ENCODE data around the gene CCDC47.

The CCDC47 gene

GRCh38 chr17:63766754-63767153 lies 6.6 kb downstream of the CCDC47 start:
- no peak overlapping the region for H3K4me3 ChIP-seq (ENCODE audit: low read length)
- H3K27me3 ChIP-seq (ENCODE audit: control insufficient read depth, low read length) = no peaks in the 10 kb centered on the region
- no peak overlapping the region for H3K27ac ChIP-seq (ENCODE audit: low read depth, low read length)
- peaks cover 22% of the 10 kb centered on the region for H4K20me1 ChIP-seq (ENCODE audit: control insufficient read depth, insufficient read depth, low read depth, low read length)
- no peaks in the 10 kb centered on the region for H3K9me3 ChIP-seq (ENCODE audit: control insufficient read depth, insufficient read depth, low read length)
- TF ChIP-seq EZH2phosphoT487 (IDR thresholded peaks at IDR 0.05; ENCODE audit: borderline replicate concordance, low read length) (no peak), CTCF (IDR thresholded peaks at IDR 0.05; ENCODE audit: low read depth, low read length, poor library complexity, severe bottlenecking) (no peak)
- peaks cover 32% of the 10 kb centered on the region for H3K4me1 ChIP-seq (ENCODE audit: control insufficient read depth, low read length)
- H3K9me2 ChIP-seq (replicated peaks; ENCODE audit: control insufficient read depth, low read length) = no peaks in the 10 kb centered on the region
- peaks cover 90% of the 10 kb centered on the region for H3K79me2 ChIP-seq (ENCODE audit: control insufficient read depth, low read length)
- H3F3A ChIP-seq (ENCODE audit: control insufficient read depth, insufficient read depth) = peaks cover 4% of the 10 kb centered on the region; the same call in 1 of the 2 replicates
- H3K36me3 ChIP-seq (ENCODE audit: control insufficient read depth, low read length) = peaks cover 89% of the 10 kb centered on the region
- H3K4me2 ChIP-seq (ENCODE audit: low read length) = no peak overlapping the region

GRCh38 chr17:63764716-63765115 lies 8.7 kb downstream of the CCDC47 start:
- Histone ChIP-seq H3K4me3 (ENCODE audit: low read length) (no peak overlapping the region), H3K79me2 (ENCODE audit: control insufficient read depth, low read length) (peaks cover 72% of the 10 kb centered on the region), H3K4me2 (ENCODE audit: low read length) (no peak overlapping the region), H3K27me3 (ENCODE audit: control insufficient read depth, low read length) (no peaks in the 10 kb centered on the region), H3K27ac (ENCODE audit: low read depth, low read length) (no peak overlapping the region), H3K9me3 (ENCODE audit: control insufficient read depth, insufficient read depth, low read length) (no peaks in the 10 kb centered on the region), H3F3A (ENCODE audit: control insufficient read depth, insufficient read depth) (peaks cover 4% of the 10 kb centered on the region; the same call in 1 of the 2 replicates), H3K9me2 (replicated peaks; ENCODE audit: control insufficient read depth, low read length) (no peaks in the 10 kb centered on the region), H3K4me1 (ENCODE audit: control insufficient read depth, low read length) (peaks cover 13% of the 10 kb centered on the region), H4K20me1 (ENCODE audit: control insufficient read depth, insufficient read depth, low read depth, low read length) (peaks cover 8% of the 10 kb centered on the region; the same call in 1 of the 2 replicates), H3K36me3 (ENCODE audit: control insufficient read depth, low read length) (peaks cover 91% of the 10 kb centered on the region)
- TF ChIP-seq CTCF (IDR thresholded peaks at IDR 0.05; ENCODE audit: low read depth, low read length, poor library complexity, severe bottlenecking) (no peak), EZH2phosphoT487 (IDR thresholded peaks at IDR 0.05; ENCODE audit: borderline replicate concordance, low read length) (no peak)

DNA sequence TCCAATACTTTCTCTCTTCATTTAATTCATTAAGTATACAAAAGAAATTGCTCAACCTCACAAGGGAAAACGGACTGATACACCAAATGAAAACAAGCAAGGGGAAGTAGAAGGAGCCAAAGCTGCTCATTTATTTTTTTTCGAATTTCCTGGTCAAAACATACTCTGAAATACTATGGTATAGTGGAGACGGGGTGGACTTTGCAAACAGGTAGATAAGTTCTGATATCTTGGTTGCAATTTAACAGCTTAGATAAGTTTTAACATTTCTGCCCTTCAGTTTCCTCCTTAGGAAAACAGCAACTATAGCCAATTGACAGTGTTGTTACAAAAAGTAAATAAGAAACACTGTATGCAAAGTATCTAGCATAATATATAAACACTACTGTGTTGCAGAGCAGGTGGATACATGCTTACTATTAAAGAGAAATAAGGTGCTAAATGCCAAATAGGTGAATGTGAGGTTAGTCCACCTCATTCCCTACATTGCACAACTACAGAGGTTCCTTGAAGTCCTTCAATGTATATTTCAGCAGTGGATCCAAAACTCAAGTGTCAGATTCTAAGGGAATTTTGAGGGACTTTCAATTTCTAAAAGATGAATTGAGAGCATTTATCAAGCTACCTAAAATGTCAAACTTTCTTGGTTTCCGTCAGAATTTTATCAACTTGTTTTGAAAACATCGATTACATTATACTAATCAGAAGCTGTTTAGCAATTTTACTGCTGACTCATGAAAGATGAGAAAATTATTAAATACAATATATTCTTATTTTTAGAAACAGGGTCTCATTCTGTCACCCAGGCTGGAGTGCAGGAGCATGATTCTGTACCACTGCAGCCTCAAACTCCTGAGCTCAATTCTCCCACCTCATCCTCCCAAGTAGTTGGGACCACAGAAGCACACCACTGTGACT lies 11.0 kb downstream of the CCDC47 start:
- Histone ChIP-seq H3K36me3 (ENCODE audit: control insufficient read depth, low read length) (peaks cover 86% of the 10 kb centered on the region), H3K79me2 (ENCODE audit: control insufficient read depth, low read length) (peaks cover 49% of the 10 kb centered on the region)

More for the DNA sequence above, 11.0 kb downstream of the CCDC47 start:
- Histone ChIP-seq H3K4me2 (ENCODE audit: low read length) (no peak overlapping the region), H3F3A (ENCODE audit: control insufficient read depth, insufficient read depth) (peaks cover 4% of the 10 kb centered on the region; the same call in 1 of the 2 replicates), H3K4me3 (ENCODE audit: low read length) (no peak overlapping the region), H3K27me3 (ENCODE audit: control insufficient read depth, low read length) (no peaks in the 10 kb centered on the region), H3K4me1 (ENCODE audit: control insufficient read depth, low read length) (no peaks in the 10 kb centered on the region), H3K9me3 (ENCODE audit: control insufficient read depth, insufficient read depth, low read length) (no peaks in the 10 kb centered on the region), H3K27ac (ENCODE audit: low read depth, low read length) (no peak overlapping the region), H3K9me2 (replicated peaks; ENCODE audit: control insufficient read depth, low read length) (no peaks in the 10 kb centered on the region), H4K20me1 (ENCODE audit: control insufficient read depth, insufficient read depth, low read depth, low read length) (peaks cover 8% of the 10 kb centered on the region; the same call in 1 of the 2 replicates)
- TF ChIP-seq EZH2phosphoT487 (IDR thresholded peaks at IDR 0.05; ENCODE audit: borderline replicate concordance, low read length) (no peak), CTCF (IDR thresholded peaks at IDR 0.05; ENCODE audit: low read depth, low read length, poor library complexity, severe bottlenecking) (no peak)

Measured in DOHH2 (cell line).